K562 (cell line): Measurements from ENCODE around the gene MZB1. TPM values are rescaled to one million over a fixed set of nuclear protein-coding genes. Genes with fewer than 3 reads are reported as not detected.

Experiments
- CREM ChIP-seq: IDR thresholded peaks from 2 replicates; pipeline ENCODE4 v1.6.1; 2014; ENCODE audit warnings: antibody characterized with exemption, low read depth
- CSDE1 ChIP-seq, 2 experiments: fragments of 450-650 bp; IDR thresholded peaks; 2 replicates each; pipeline ENCODE4 v1.6.1; 2016; ENCODE audit warnings: mild to moderate bottlenecking in 1 of 2
- CXXC5 ChIP-seq: fragments of 250-450 bp; sonication (Bioruptor Pico); IDR thresholded peaks from 2 replicates; pipeline ENCODE4 v1.8.0; 2022; ENCODE audit warnings: inconsistent platforms, mild to moderate bottlenecking, moderate library complexity
- ELF1 ChIP-seq: fragments of 200-800 bp; sonication (Bioruptor generic); IDR thresholded peaks from 2 replicates; pipeline ENCODE4 v1.6.1; 2016; ENCODE audit warnings: missing genetic modification characterization, missing compliant biosample characterization
- FOXK2 ChIP-seq, 2 experiments: fragments of 450-650 bp; IDR thresholded peaks in 1 of 2; conservative IDR thresholded peaks in 1 of 2; 2 replicates each; pipeline ENCODE4 v1.6.1; 2016; ENCODE audit warnings: low read depth in 2 of 2, mild to moderate bottlenecking in 1 of 2
- FUS ChIP-seq: fragments of 200-400 bp; formaldehyde crosslinking; optimal IDR thresholded peaks from 2 replicates; pipeline ENCODE3; 2017; ENCODE audit warnings: low read depth, low read length
- LEF1 ChIP-seq: fragments of 450-650 bp; IDR thresholded peaks from 2 replicates; pipeline ENCODE4 v1.6.1; 2016; ENCODE audit warnings: mild to moderate bottlenecking
- MAFG ChIP-seq: fragments of 450-650 bp; conservative IDR thresholded peaks from 2 replicates; pipeline ENCODE4 v1.6.1; 2016; ENCODE audit warnings: missing genetic modification characterization, missing compliant biosample characterization
- MCM7 ChIP-seq, 2 experiments: fragments of 450-650 bp; IDR thresholded peaks; 2 replicates each; pipeline ENCODE4 v1.6.1; 2016 to 2018
- MYNN ChIP-seq, 2 experiments: sonication (generic); formaldehyde crosslinking in 1 of 2; IDR thresholded peaks; 2 replicates each; pipeline versions ENCODE4 v1.5.0 to v1.6.1; 2016 to 2020; ENCODE audit warnings: antibody characterized with exemption in 1 of 2, missing genetic modification reagents in 1 of 2
- POLR2AphosphoS2 ChIP-seq: IDR thresholded peaks from 2 replicates; pipeline ENCODE4 v1.6.1; 2012; ENCODE audit warnings: low read length, improper control_type of control experiment
- PURB ChIP-seq: sonication (generic); formaldehyde crosslinking; IDR thresholded peaks from 2 replicates; pipeline ENCODE4 v1.9.0; 2021; ENCODE audit warnings: low read depth, mild to moderate bottlenecking, missing genetic modification reagents
- RNF2 ChIP-seq: sonication (generic); IDR thresholded peaks from 2 replicates; pipeline ENCODE4 v1.6.1; 2016
- SNIP1 ChIP-seq: fragments of 450-650 bp; IDR thresholded peaks from 2 replicates; pipeline ENCODE4 v1.7.1; 2017; ENCODE audit warnings: low read depth, mild to moderate bottlenecking
- TAL1 ChIP-seq: fragments of 450-650 bp; IDR thresholded peaks from 2 replicates; pipeline ENCODE4 v1.6.1; 2016; ENCODE audit warnings: mild to moderate bottlenecking
- TEAD4 ChIP-seq, 2 experiments: sonication (generic) in 1 of 2; formaldehyde crosslinking in 1 of 2; IDR thresholded peaks; 2 replicates each; pipeline versions ENCODE4 v1.6.1 to v1.8.0; 2012 to 2022; ENCODE audit warnings: borderline replicate concordance in 1 of 2, inconsistent platforms in 1 of 2, low read length in 1 of 2, mild to moderate bottlenecking in 1 of 2, missing genetic modification reagents in 1 of 2
- ZNF212 ChIP-seq: fragments of 450-650 bp; formaldehyde crosslinking; IDR thresholded peaks from 2 replicates; pipeline ENCODE4 v1.4.0; 2020; ENCODE audit warnings: mild to moderate bottlenecking
- ZNF24 ChIP-seq: fragments of 450-650 bp; IDR thresholded peaks from 2 replicates; pipeline ENCODE4 v1.6.1; 2016
- ZNF274 ChIP-seq: IDR thresholded peaks from 2 replicates; pipeline ENCODE4 v1.6.1; 2011; ENCODE audit warnings: low read depth, mild to moderate bottlenecking, low read length, moderate library complexity, borderline replicate concordance
- ZNF282 ChIP-seq: sonication (generic); formaldehyde crosslinking; IDR thresholded peaks from 2 replicates; pipeline ENCODE4 v1.8.1; 2023; ENCODE audit warnings: missing genetic modification reagents
- ZNF384 ChIP-seq: IDR thresholded peaks from 2 replicates; pipeline ENCODE4 v1.6.1; 2012; ENCODE audit warnings: low read depth, low read length, improper control_type of control experiment
- ZNF561 ChIP-seq: fragments of 450-650 bp; formaldehyde crosslinking; conservative IDR thresholded peaks from 2 replicates; pipeline ENCODE4 v1.4.0; 2020; ENCODE audit warnings: mild to moderate bottlenecking, moderate library complexity
- ZNF76 ChIP-seq: fragments of 250-450 bp; sonication (Bioruptor Pico); IDR thresholded peaks from 2 replicates; pipeline ENCODE4 v1.4.0; 2020; ENCODE audit warnings: mild to moderate bottlenecking, moderate library complexity, borderline replicate concordance
- polyA plus RNA-seq, 8 experiments: library from polyadenylated mRNA; depleted of rRNA in 4 of 8; stranded (reverse) in 5 of 8; unstranded in 3 of 8; fragments of >200 nt; fragmentation: Nextera tagmentation in 2 of 8; fragmentation: Illumina TruSeq in 1 of 8; extraction: Ambion mirVana in 2 of 8; extraction: Trizol in 1 of 8; gene quantifications; 2 replicates each; pipeline versions ENCODE4 v1.2.1 to v1.2.3, GENCODE V29; 2011 to 2014; ENCODE audit warnings: inconsistent platforms in 1 of 8, missing spikeins in 1 of 8
- total RNA-seq, 7 experiments: library from RNA; depleted of rRNA in 6 of 7; stranded (reverse); fragments of >200 nt in 6 of 7; fragmentation: Illumina TruSeq in 2 of 7; extraction: Trizol in 2 of 7; gene quantifications; 2 replicates each; pipeline versions ENCODE4 v1.2.1 to v1.2.3, GENCODE V29; 2011 to 2021; ENCODE audit warnings: low replicate concordance in 1 of 7
- TF ChIP-seq, protein P1 (sequence below), 2 experiments: fragments of 450-650 bp in 1 of 2; sonication (generic) in 1 of 2; formaldehyde crosslinking; conservative IDR thresholded peaks; 2 replicates each; pipeline versions ENCODE4 v1.4.0 to v1.8.1; 2020 to 2022; ENCODE audit warnings: mild to moderate bottlenecking in 1 of 2, missing genetic modification reagents in 1 of 2
- TF ChIP-seq, protein P2 (sequence below): fragments of 250-450 bp; sonication (Bioruptor Pico); IDR thresholded peaks from 2 replicates; pipeline ENCODE4 v1.8.0; 2021; ENCODE audit warnings: mild to moderate bottlenecking, moderate library complexity

Gene MZB1
- total and polyA plus RNA-seq, 9 of the 15 experiments (the other 6 are each of a cell fraction or from before 2014, with no cell fraction given) = 0.13 to 0.31 TPM; not detected in 7

GRCh38 chr5:139385061-139386049, 4.4 kb downstream of the MZB1 start (continued):
- TF ChIP-seq ZNF384 (no peak), RNF2 (no peak), CREM (peak; percentile 34; the same call in 1 of the 2 replicates), ZNF212 (CRISPR knock-in tag) (no peak), TAL1 (no peak), LEF1 (no peak), ZNF76 (CRISPR knock-in tag) (no peak), MCM7 (IDR thresholded peaks at IDR 0.05) (no peak), ZNF24 (no peak), PURB (CRISPR knock-in tag) (no peak), ZNF561 (no peak), MYNN (IDR thresholded peaks at IDR 0.05) (no peak), MYNN (CRISPR knock-in tag; IDR thresholded peaks at IDR 0.05) (no peak), ZNF282 (CRISPR knock-in tag) (no peak), MAFG (tag) (no peak), FUS (no peak), ELF1 (tag) (no peak), SNIP1 (no peak), POLR2AphosphoS2 (no peak), ZNF274 (no peak), CXXC5 (CRISPR knock-in tag) (peak; percentile 43; the same call in 1 of the 2 replicates), CSDE1 (IDR thresholded peaks at IDR 0.05) (no peak), FOXK2 (conservative IDR thresholded peaks at IDR 0.05 in 1 of 2, IDR thresholded peaks at IDR 0.05 in 1 of 2; ENCODE audit: low read depth in 2 of 2) (peak in 1 of 2 experiments; percentile 35; a peak in 1 of 4 replicates), TEAD4 (IDR thresholded peaks at IDR 0.05; ENCODE audit: low read length) (no peak), TEAD4 (CRISPR knock-in tag; IDR thresholded peaks at IDR 0.05; ENCODE audit: borderline replicate concordance) (no peak)
- TF ChIP-seq, protein P1, sequence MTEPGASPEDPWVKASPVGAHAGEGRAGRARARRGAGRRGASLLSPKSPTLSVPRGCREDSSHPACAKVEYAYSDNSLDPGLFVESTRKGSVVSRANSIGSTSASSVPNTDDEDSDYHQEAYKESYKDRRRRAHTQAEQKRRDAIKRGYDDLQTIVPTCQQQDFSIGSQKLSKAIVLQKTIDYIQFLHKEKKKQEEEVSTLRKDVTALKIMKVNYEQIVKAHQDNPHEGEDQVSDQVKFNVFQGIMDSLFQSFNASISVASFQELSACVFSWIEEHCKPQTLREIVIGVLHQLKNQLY (CRISPR knock-in tag; conservative IDR thresholded peaks at IDR 0.05) = no peak
- TF ChIP-seq, protein P2, sequence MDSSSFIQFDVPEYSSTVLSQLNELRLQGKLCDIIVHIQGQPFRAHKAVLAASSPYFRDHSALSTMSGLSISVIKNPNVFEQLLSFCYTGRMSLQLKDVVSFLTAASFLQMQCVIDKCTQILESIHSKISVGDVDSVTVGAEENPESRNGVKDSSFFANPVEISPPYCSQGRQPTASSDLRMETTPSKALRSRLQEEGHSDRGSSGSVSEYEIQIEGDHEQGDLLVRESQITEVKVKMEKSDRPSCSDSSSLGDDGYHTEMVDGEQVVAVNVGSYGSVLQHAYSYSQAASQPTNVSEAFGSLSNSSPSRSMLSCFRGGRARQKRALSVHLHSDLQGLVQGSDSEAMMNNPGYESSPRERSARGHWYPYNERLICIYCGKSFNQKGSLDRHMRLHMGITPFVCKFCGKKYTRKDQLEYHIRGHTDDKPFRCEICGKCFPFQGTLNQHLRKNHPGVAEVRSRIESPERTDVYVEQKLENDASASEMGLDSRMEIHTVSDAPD (CRISPR knock-in tag) = no peak
